ENCODE data around the gene PLSCR3. TPM values are rescaled to one million over a fixed set of nuclear protein-coding genes. Genes with fewer than 3 reads are reported as not detected.

Gene PLSCR3
- 5.9 and 6.7 TPM in 2 replicates for total RNA-seq (2014; rRNA removed; shearing (Covaris generic))

- H3K27me3 ChIP-seq: no peaks in the 10 kb centered on the region
- no peaks in the 10 kb centered on the region for H3K36me3 ChIP-seq
- no peaks in the 10 kb centered on the region for H3K9me3 ChIP-seq (replicated peaks)
- no peaks in the 10 kb centered on the region for H3K4me1 ChIP-seq
- H3K4me3 ChIP-seq: peak within 1 kb of the TSS; percentile 65
- DNase-seq: peak; percentile 81 to 83
- H3K27ac ChIP-seq: peak within 1 kb of the TSS; percentile 32
These were observed at the start of gene PLSCR3 for GRCh38 chr17:7394452-7395191. Gene PLSCR3 (minus strand): TSS chr17:7394525. CDS start chr17:7394110, 415 bp downstream.

- no peaks in the 10 kb centered on the region for H3K9me3 ChIP-seq (replicated peaks)
- H3K4me1 ChIP-seq: peaks cover 19% of the 10 kb centered on the region
- peak in 1 of 2 experiments; percentile 17 for DNase-seq
- H3K27me3 ChIP-seq: no peaks in the 10 kb centered on the region
- no peak overlapping the region for H3K4me3 ChIP-seq
- H3K36me3 ChIP-seq: no peaks in the 10 kb centered on the region; the same call in 1 of the 2 replicates
- peak overlapping the region; percentile 100 for H3K27ac ChIP-seq
These were observed 49.5 kb upstream of the PLSCR3 start for GRCh38 chr17:7443499-7444485.

- Histone ChIP-seq H3K36me3 (no peaks in the 10 kb centered on the region), H3K27me3 (no peaks in the 10 kb centered on the region), H3K4me3 (no peak overlapping the region), H3K9me3 (replicated peaks) (no peaks in the 10 kb centered on the region), H3K27ac (no peak overlapping the region), H3K4me1 (peaks cover 19% of the 10 kb centered on the region)
- DNase-seq: no peak
These were observed 47.8 kb upstream of the PLSCR3 start for GRCh38 chr17:7442142-7442541.

GRCh38 chr17:7441266-7441665 is 46.9 kb upstream of the PLSCR3 start:
- Histone ChIP-seq H3K27ac (peak overlapping the region; percentile 91; the same call in 1 of the 2 replicates), H3K36me3 (no peaks in the 10 kb centered on the region), H3K27me3 (no peaks in the 10 kb centered on the region), H3K9me3 (replicated peaks) (no peaks in the 10 kb centered on the region), H3K4me3 (peak overlapping the region; percentile 71), H3K4me1 (peaks cover 19% of the 10 kb centered on the region)
- DNase-seq: no peak

GRCh38 chr17:7440834-7441195 is 46.5 kb upstream of the PLSCR3 start:
- Histone ChIP-seq H3K27ac (peak overlapping the region; percentile 91), H3K4me1 (peaks cover 15% of the 10 kb centered on the region), H3K36me3 (no peaks in the 10 kb centered on the region), H3K27me3 (no peaks in the 10 kb centered on the region), H3K9me3 (replicated peaks) (no peaks in the 10 kb centered on the region), H3K4me3 (peak overlapping the region; percentile 71)
- peak; percentile 64 to 66 for DNase-seq

- Histone ChIP-seq H3K27ac (peak overlapping the region; percentile 91), H3K4me3 (peak overlapping the region; percentile 71), H3K36me3 (no peaks in the 10 kb centered on the region), H3K9me3 (replicated peaks) (no peaks in the 10 kb centered on the region), H3K27me3 (no peaks in the 10 kb centered on the region), H3K4me1 (peaks cover 15% of the 10 kb centered on the region)
- peak; percentile 71 to 72 for DNase-seq
These were observed 45.9 kb upstream of the PLSCR3 start for GRCh38 chr17:7440113-7440833.

- no peaks in the 10 kb centered on the region for H3K9me3 ChIP-seq (replicated peaks)
- peak within 1 kb of the TSS; percentile 91 for H3K27ac ChIP-seq
- DNase-seq: no peak
- H3K4me3 ChIP-seq: peak within 1 kb of the TSS; percentile 71
- H3K4me1 ChIP-seq: peaks cover 14% of the 10 kb centered on the region
- H3K36me3 ChIP-seq: no peaks in the 10 kb centered on the region
- no peaks in the 10 kb centered on the region for H3K27me3 ChIP-seq
These were observed 45.3 kb upstream of the PLSCR3 start, which contains the start of gene FGF11 for GRCh38 chr17:7439462-7440112. Gene FGF11 (plus strand): TSS chr17:7439512. CDS start chr17:7439621, 109 bp downstream.

GRCh38 chr17:7438656-7439460 is 44.5 kb upstream of the PLSCR3 start:
- H3K4me3 ChIP-seq: peak overlapping the region; percentile 71; the same call in 1 of the 2 replicates
- H3K36me3 ChIP-seq: no peaks in the 10 kb centered on the region
- H3K4me1 ChIP-seq: peaks cover 7% of the 10 kb centered on the region
- no peaks in the 10 kb centered on the region for H3K9me3 ChIP-seq (replicated peaks)
- no peaks in the 10 kb centered on the region for H3K27me3 ChIP-seq
- no peak overlapping the region for H3K27ac ChIP-seq
- DNase-seq: no peak

- Histone ChIP-seq H3K27me3 (no peaks in the 10 kb centered on the region), H3K27ac (no peak overlapping the region), H3K4me1 (peaks cover 3% of the 10 kb centered on the region; the same call in 1 of the 2 replicates), H3K4me3 (no peak overlapping the region), H3K9me3 (replicated peaks) (no peaks in the 10 kb centered on the region), H3K36me3 (no peaks in the 10 kb centered on the region)
- DNase-seq: no peak
These were observed 43.8 kb upstream of the PLSCR3 start for GRCh38 chr17:7437950-7438614.

GRCh38 chr17:7437369-7437863 is 43.1 kb upstream of the PLSCR3 start:
- Histone ChIP-seq H3K36me3 (no peaks in the 10 kb centered on the region), H3K4me3 (no peak overlapping the region), H3K4me1 (peaks cover 3% of the 10 kb centered on the region; the same call in 1 of the 2 replicates), H3K27ac (no peak overlapping the region), H3K27me3 (no peaks in the 10 kb centered on the region), H3K9me3 (replicated peaks) (no peaks in the 10 kb centered on the region)
- DNase-seq: no peak

- Histone ChIP-seq H3K4me3 (no peak overlapping the region), H3K27me3 (no peaks in the 10 kb centered on the region), H3K4me1 (peaks cover 3% of the 10 kb centered on the region; the same call in 1 of the 2 replicates), H3K36me3 (no peaks in the 10 kb centered on the region), H3K27ac (no peak overlapping the region), H3K9me3 (replicated peaks) (no peaks in the 10 kb centered on the region)
- DNase-seq: peak; percentile 17 to 36
These were observed 42.4 kb upstream of the PLSCR3 start for GRCh38 chr17:7436556-7437368.

Measured in SJCRH30 (cell line).